Measurements from ENCODE around the gene PAM. TPM values are rescaled to one million over a fixed set of nuclear protein-coding genes. Genes with fewer than 3 reads are reported as not detected.

PAM gene
- total and polyA plus RNA-seq, 12 donors = 488 to 1,485 (median 1,074) TPM

GRCh38 chr5:102901424-102902134 is 146.5 kb downstream of the PAM start:
- WGBS, 2 donors = 85 to 87% methylated on average over 3 of the region's 3 CpGs
- no peak overlapping the region for H3K27ac ChIP-seq
- DNase-seq (no peak), ATAC-seq (no peak)
- intact Hi-C loops (cut with DNase I) = no loop called here
- TF ChIP-seq, protein P1, sequence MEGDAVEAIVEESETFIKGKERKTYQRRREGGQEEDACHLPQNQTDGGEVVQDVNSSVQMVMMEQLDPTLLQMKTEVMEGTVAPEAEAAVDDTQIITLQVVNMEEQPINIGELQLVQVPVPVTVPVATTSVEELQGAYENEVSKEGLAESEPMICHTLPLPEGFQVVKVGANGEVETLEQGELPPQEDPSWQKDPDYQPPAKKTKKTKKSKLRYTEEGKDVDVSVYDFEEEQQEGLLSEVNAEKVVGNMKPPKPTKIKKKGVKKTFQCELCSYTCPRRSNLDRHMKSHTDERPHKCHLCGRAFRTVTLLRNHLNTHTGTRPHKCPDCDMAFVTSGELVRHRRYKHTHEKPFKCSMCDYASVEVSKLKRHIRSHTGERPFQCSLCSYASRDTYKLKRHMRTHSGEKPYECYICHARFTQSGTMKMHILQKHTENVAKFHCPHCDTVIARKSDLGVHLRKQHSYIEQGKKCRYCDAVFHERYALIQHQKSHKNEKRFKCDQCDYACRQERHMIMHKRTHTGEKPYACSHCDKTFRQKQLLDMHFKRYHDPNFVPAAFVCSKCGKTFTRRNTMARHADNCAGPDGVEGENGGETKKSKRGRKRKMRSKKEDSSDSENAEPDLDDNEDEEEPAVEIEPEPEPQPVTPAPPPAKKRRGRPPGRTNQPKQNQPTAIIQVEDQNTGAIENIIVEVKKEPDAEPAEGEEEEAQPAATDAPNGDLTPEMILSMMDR (IDR thresholded peaks at IDR 0.05) = no peak
- no peak overlapping the region for H3K4me3 ChIP-seq
- no peaks in the 10 kb centered on the region for H3K9me3 ChIP-seq
- peaks cover 0 to 72% (median 12%) of the 10 kb centered on the region in 9 donors for H3K4me1 ChIP-seq
- H3K27me3 ChIP-seq = no peaks in the 10 kb centered on the region
- no peaks in the 10 kb centered on the region for H3K36me3 ChIP-seq

- intact Hi-C loops (cut with DNase I) = no loop called here
- H3K4me1 ChIP-seq = peaks cover 0 to 67% (median 12%) of the 10 kb centered on the region in 9 donors
- TF ChIP-seq, protein P1 (IDR thresholded peaks at IDR 0.05) = no peak
- peaks cover 0 to 4% (median 0%) of the 10 kb centered on the region in 11 donors for H3K9me3 ChIP-seq
- H3K36me3 ChIP-seq = no peaks in the 10 kb centered on the region
- no peaks in the 10 kb centered on the region for H3K27me3 ChIP-seq
- H3K4me3 ChIP-seq = no peak overlapping the region
- no peak for DNase-seq
- no peak overlapping the region for H3K27ac ChIP-seq
- no peak for ATAC-seq
Observed at GRCh38 chr5:102902135-102902448, 147.0 kb downstream of the PAM start.

DNA sequence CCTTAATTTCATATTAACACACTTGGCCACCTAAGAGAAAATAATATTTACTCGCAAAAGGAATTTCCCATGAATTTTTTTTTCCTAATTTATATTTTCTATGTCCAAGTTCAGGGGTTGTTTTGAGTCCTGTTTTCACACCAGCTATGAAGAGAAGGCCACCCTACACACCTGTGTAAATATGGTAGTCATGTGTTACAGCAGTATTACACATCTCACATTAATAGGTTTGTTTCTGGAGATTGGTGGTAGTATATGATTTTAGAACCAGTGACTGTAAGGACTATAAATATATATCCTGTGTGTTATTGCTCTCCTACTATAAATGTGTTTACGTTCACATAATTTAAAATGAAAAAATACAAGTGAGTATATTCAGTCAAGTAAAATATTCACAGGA is 147.5 kb downstream of the PAM start:
- Histone ChIP-seq H3K4me3 (no peak overlapping the region), H3K27ac (peak overlapping the region in 1 of 10 donors; percentile 42), H3K36me3 (no peaks in the 10 kb centered on the region), H3K9me3 (peaks cover 0 to 4% (median 0%) of the 10 kb centered on the region in 11 donors), H3K27me3 (no peaks in the 10 kb centered on the region), H3K4me1 (peaks cover 0 to 65% (median 12%) of the 10 kb centered on the region in 9 donors)
- ATAC-seq (no peak), DNase-seq (no peak)
- TF ChIP-seq, protein P1 (IDR thresholded peaks at IDR 0.05) = no peak
- intact Hi-C loops (cut with DNase I) = no loop called here
- 91 to 92% methylated on average over 2 of the region's 2 CpGs for WGBS, 2 donors

- ATAC-seq = peak in 6 of 8 donors; percentile 28 to 74 (median 62)
- 48 to 54% methylated on average over 7 of the region's 7 CpGs for WGBS, 2 donors
Observed at GRCh38 chr5:102903074-102903871, 148.2 kb downstream of the PAM start.

More at GRCh38 chr5:102903074-102903871, 148.2 kb downstream of the PAM start:
- H3K9me3 ChIP-seq = peaks cover 0 to 4% (median 0%) of the 10 kb centered on the region in 11 donors
- peak overlapping the region in 1 of 10 donors; percentile 42 for H3K27ac ChIP-seq
- TF ChIP-seq, protein P1 (IDR thresholded peaks at IDR 0.05) = no peak
- H3K4me1 ChIP-seq = peaks cover 0 to 60% (median 12%) of the 10 kb centered on the region in 9 donors
- H3K36me3 ChIP-seq = no peaks in the 10 kb centered on the region
- intact Hi-C loops (cut with DNase I) = no loop called here
- DNase-seq = no peak
- no peak overlapping the region for H3K4me3 ChIP-seq
- no peaks in the 10 kb centered on the region for H3K27me3 ChIP-seq

Measured in heart right ventricle (tissue), 16 donors.